Keratinocyte (primary cell): Measurements from ENCODE around the gene CHMP6. TPM values are rescaled to one million over a fixed set of nuclear protein-coding genes. Genes with fewer than 3 reads are reported as not detected.

Experiments used
- DNase-seq: peaks from one replicate; pipeline ENCODE4 v3.0.0-alpha.2; 2011; ENCODE audit warnings: low read depth, missing footprints, low spot score
- FAIRE-seq: peaks from 2 replicates; lab custom pipeline; 2011; peaks lifted over from hg19 to GRCh38; lab: Jason Lieb, UNC
- H2AFZ ChIP-seq: 2 replicates; pipeline ENCODE4 v1.6.0; 2012; ENCODE audit warnings: low read length, control low read depth, inconsistent platforms; ENCODE audit not compliant: control insufficient read depth
- H3K27ac ChIP-seq: 2 replicates; pipeline ENCODE4 v1.5.1; 2011; ENCODE audit warnings: low read length; ENCODE audit not compliant: control insufficient read depth, insufficient read depth
- H3K27me3 ChIP-seq: 3 replicates; pipeline ENCODE4 v1.6.0; 2011; ENCODE audit warnings: low read length; ENCODE audit not compliant: control insufficient read depth, insufficient read depth; ENCODE audit errors: extremely low read depth
- H3K36me3 ChIP-seq, 2 experiments: 2 replicates in 1 of 2; 3 replicates in 1 of 2; pipeline ENCODE4 v1.5.1; 2011; ENCODE audit warnings: low read length in 2 of 2, mild to moderate bottlenecking in 1 of 2; ENCODE audit not compliant: control insufficient read depth in 2 of 2, insufficient read depth in 2 of 2; ENCODE audit errors: extremely low read depth in 1 of 2
- H3K4me1 ChIP-seq: 3 replicates; pipeline ENCODE4 v1.5.1; 2011; ENCODE audit warnings: low read length; ENCODE audit not compliant: control insufficient read depth, insufficient read depth; ENCODE audit errors: extremely low read depth
- H3K4me2 ChIP-seq: 3 replicates; pipeline ENCODE4 v1.6.0; 2011; ENCODE audit warnings: low read depth, low read length; ENCODE audit not compliant: control insufficient read depth, insufficient read depth; ENCODE audit errors: extremely low read depth
- H3K4me3 ChIP-seq, 3 experiments: fragments of 200-600 bp in 1 of 3; sonication (generic) in 1 of 3; 2 replicates in 2 of 3; 3 replicates in 1 of 3; pipeline ENCODE4 v1.5.1; 2011 to 2016; ENCODE audit warnings: low read length in 3 of 3, mild to moderate bottlenecking in 3 of 3, control low read depth in 2 of 3, inconsistent platforms in 1 of 3, low read depth in 1 of 3, mixed read lengths in 1 of 3, mixed run types in 1 of 3, moderate library complexity in 1 of 3; ENCODE audit not compliant: control insufficient read depth in 2 of 3, insufficient read depth in 2 of 3; ENCODE audit errors: extremely low read depth in 1 of 3
- H3K79me2 ChIP-seq: 2 replicates; pipeline ENCODE4 v1.6.0; 2012; ENCODE audit warnings: low read length; ENCODE audit not compliant: control insufficient read depth, insufficient read depth
- H3K9ac ChIP-seq: 3 replicates; pipeline ENCODE4 v1.6.0; 2011; ENCODE audit warnings: low read length; ENCODE audit not compliant: control insufficient read depth, insufficient read depth; ENCODE audit errors: extremely low read depth
- H3K9me1 ChIP-seq: 3 replicates; pipeline ENCODE4 v1.6.0; 2011; ENCODE audit warnings: low read length; ENCODE audit not compliant: control insufficient read depth, insufficient read depth; ENCODE audit errors: extremely low read depth
- H3K9me3 ChIP-seq: 2 replicates; pipeline ENCODE4 v1.5.1; 2012; ENCODE audit warnings: low read depth, low read length; ENCODE audit not compliant: control insufficient read depth
- H4K20me1 ChIP-seq: 3 replicates; pipeline ENCODE4 v1.6.0; 2011; ENCODE audit warnings: low read length; ENCODE audit not compliant: control insufficient read depth, insufficient read depth; ENCODE audit errors: extremely low read depth
- CTCF ChIP-seq, 3 experiments: IDR thresholded peaks in 1 of 3; conservative IDR thresholded peaks in 1 of 3; optimal IDR thresholded peaks in 1 of 3; 2 replicates in 2 of 3; 3 replicates in 1 of 3; pipeline versions ENCODE3 to v1.5.1; 2011; ENCODE audit warnings: low read length in 3 of 3, mild to moderate bottlenecking in 3 of 3, moderate library complexity in 2 of 3, control low read depth in 1 of 3, inconsistent platforms in 1 of 3; ENCODE audit not compliant: insufficient read depth in 2 of 3; ENCODE audit errors: extremely low read depth in 1 of 3
- EZH2 ChIP-seq: IDR thresholded peaks from one replicate; pipeline ENCODE4 v1.6.1; 2012; ENCODE audit warnings: inconsistent platforms, mild to moderate bottlenecking, low read length, moderate library complexity
- dilution Hi-C: fragments of 300-500 bp; cut with MboI; formaldehyde crosslinking; loops from one replicate; pipeline ENCODE4 v1.7.0; 2020; ENCODE audit warnings: low sequenced_read_pairs; ENCODE audit not compliant: extremely low pct_ligation_motif_present
- polyA plus RNA-seq, 5 experiments: library from polyadenylated mRNA; depleted of rRNA in 3 of 5; stranded (reverse) in 3 of 5; stranded (forward) in 1 of 5; unstranded in 1 of 5; fragments of >200 nt; gene quantifications; 1 replicate in 1 of 5; 2 replicates in 3 of 5; 3 replicates in 1 of 5; pipeline versions ENCODE4 v1.2.1 to v1.2.3, GENCODE V29; 2011 to 2012; ENCODE audit warnings: missing spikeins in 2 of 5, low read depth in 1 of 5, low replicate concordance in 1 of 5

CHMP6 gene
- polyA plus RNA-seq, 1 donor (not counting 4 experiments of a cell fraction or from before 2014, with no cell fraction given): 20.9 TPM

- Histone ChIP-seq H3K27ac (no peak overlapping the region), H3K4me3 (no peak overlapping the region), H3K9me1 (no peaks in the 10 kb centered on the region), H3K4me2 (no peak overlapping the region), H3K27me3 (peaks cover 48% of the 10 kb centered on the region), H3K36me3 (no peaks in the 10 kb centered on the region), H2AFZ (no peak overlapping the region), H3K9ac (no peak overlapping the region), H3K9me3 (peaks cover 3% of the 10 kb centered on the region), H4K20me1 (no peaks in the 10 kb centered on the region), H3K79me2 (no peaks in the 10 kb centered on the region), H3K4me1 (peaks cover 8% of the 10 kb centered on the region)
- FAIRE-seq (no peak), DNase-seq (no peak)
- dilution Hi-C loops: no loop called here
- TF ChIP-seq EZH2: no peak
- TF ChIP-seq CTCF (optimal IDR thresholded peaks at IDR 0.05 in 1 of 3, IDR thresholded peaks at IDR 0.05 in 1 of 3, conservative IDR thresholded peaks at IDR 0.05 in 1 of 3; ENCODE audit: extremely low read depth in 1 of 3, insufficient read depth in 2 of 3, low read length in 3 of 3): no peak
These were observed 34.8 kb downstream of the CHMP6 start for GRCh38 chr17:81026266-81027036.

GRCh38 chr17:81027038-81027437 is 35.4 kb downstream of the CHMP6 start:
- Histone ChIP-seq H2AFZ (no peak overlapping the region), H3K79me2 (no peaks in the 10 kb centered on the region), H4K20me1 (no peaks in the 10 kb centered on the region), H3K9ac (no peak overlapping the region), H3K9me3 (peaks cover 3% of the 10 kb centered on the region), H3K36me3 (no peaks in the 10 kb centered on the region), H3K4me2 (no peak overlapping the region), H3K4me3 (no peak overlapping the region), H3K27ac (no peak overlapping the region), H3K4me1 (peaks cover 8% of the 10 kb centered on the region), H3K9me1 (no peaks in the 10 kb centered on the region), H3K27me3 (peaks cover 49% of the 10 kb centered on the region)
- FAIRE-seq (no peak), DNase-seq (no peak)
- TF ChIP-seq CTCF (optimal IDR thresholded peaks at IDR 0.05 in 1 of 3, IDR thresholded peaks at IDR 0.05 in 1 of 3, conservative IDR thresholded peaks at IDR 0.05 in 1 of 3; ENCODE audit: extremely low read depth in 1 of 3, insufficient read depth in 2 of 3, low read length in 3 of 3) (no peak), EZH2 (no peak)
- dilution Hi-C loops: no loop called here
